Dermis blood vessel endothelial cell (primary cell): ENCODE results near the gene ULK1. TPM values are rescaled to one million over a fixed set of nuclear protein-coding genes. Genes with fewer than 3 reads are reported as not detected.
"Not testable (repeated sequence)": the region's sequence is repeated elsewhere in the genome, so short reads cannot be mapped to it uniquely, and the experiment has no call there.

ENCODE experiments used
- DNase-seq: peaks from one replicate; pipeline ENCODE4 v3.0.0; 2010
- total RNA-seq: library from RNA; depleted of rRNA; stranded (reverse); fragments of >200 nt; gene quantifications from 2 replicates; pipeline ENCODE4 v1.2.3, GENCODE V29; 2014

ULK1 gene
- total RNA-seq, 1 donor from 2014 or later = 13.8 TPM

GRCh38 chr12:131946757-131947156, 52.3 kb downstream of the ULK1 start:
- no peak for DNase-seq

GRCh38 chr12:131947482-131948027, 53.1 kb downstream of the ULK1 start:
- no peak for DNase-seq

GRCh38 chr12:131948166-131948712, 53.8 kb downstream of the ULK1 start:
- no peak for DNase-seq

GRCh38 chr12:131948713-131949430, 54.5 kb downstream of the ULK1 start:
- not testable (repeated sequence) for DNase-seq

GRCh38 chr12:131949431-131950181, 55.2 kb downstream of the ULK1 start, which contains the start of gene EP400:
Gene EP400, plus strand, starts transcription at chr12:131949942. Its CDS starts 10,678 bp downstream, at chr12:131960620.
- peak; percentile 96 for DNase-seq

- peak; percentile 38 for DNase-seq
Measured at GRCh38 chr12:131950182-131950913, 55.9 kb downstream of the ULK1 start.

DNA sequence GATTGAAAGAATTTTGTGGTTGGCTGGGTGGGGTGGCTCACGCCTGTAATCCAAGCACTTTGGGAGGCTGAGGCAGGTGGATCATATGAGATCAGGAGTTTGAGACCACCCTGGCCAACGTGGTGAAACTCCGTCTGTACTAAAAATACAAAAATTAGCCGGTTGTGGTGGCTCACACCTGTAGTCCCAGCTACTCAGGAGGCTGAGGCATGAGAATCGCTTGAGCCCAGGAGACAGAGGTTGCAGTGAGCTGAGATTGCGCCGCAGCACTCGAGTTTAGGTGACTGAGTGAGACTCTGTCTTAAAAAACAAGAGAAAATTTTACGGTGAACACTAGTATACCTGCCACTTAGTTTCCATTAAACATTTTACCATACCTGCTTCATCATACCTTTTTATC, 59.4 kb downstream of the ULK1 start:
- not testable (repeated sequence) for DNase-seq

GRCh38 chr12:131954460-131954859, 60.0 kb downstream of the ULK1 start:
- DNase-seq = not testable (repeated sequence)

DNA sequence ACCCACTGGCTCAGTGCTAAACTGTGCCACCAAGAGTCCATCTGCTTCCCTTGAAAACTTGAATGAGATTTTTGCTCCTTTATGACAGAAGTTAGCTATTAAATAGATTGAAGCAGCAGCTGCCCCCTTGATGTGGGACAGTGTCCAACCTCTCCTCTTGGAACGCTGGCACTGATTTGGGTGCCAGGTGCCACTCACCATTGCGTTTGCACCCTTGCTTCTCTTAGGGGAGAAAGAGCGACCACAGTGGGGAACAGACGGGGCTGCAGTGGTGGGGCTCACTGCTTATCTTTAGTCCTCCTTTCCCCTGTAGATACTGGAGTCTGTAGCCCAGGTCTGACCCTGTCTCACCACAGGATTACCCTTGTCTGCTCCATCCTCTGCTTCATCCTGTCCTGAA, 64.7 kb downstream of the ULK1 start:
- no peak for DNase-seq

DNA sequence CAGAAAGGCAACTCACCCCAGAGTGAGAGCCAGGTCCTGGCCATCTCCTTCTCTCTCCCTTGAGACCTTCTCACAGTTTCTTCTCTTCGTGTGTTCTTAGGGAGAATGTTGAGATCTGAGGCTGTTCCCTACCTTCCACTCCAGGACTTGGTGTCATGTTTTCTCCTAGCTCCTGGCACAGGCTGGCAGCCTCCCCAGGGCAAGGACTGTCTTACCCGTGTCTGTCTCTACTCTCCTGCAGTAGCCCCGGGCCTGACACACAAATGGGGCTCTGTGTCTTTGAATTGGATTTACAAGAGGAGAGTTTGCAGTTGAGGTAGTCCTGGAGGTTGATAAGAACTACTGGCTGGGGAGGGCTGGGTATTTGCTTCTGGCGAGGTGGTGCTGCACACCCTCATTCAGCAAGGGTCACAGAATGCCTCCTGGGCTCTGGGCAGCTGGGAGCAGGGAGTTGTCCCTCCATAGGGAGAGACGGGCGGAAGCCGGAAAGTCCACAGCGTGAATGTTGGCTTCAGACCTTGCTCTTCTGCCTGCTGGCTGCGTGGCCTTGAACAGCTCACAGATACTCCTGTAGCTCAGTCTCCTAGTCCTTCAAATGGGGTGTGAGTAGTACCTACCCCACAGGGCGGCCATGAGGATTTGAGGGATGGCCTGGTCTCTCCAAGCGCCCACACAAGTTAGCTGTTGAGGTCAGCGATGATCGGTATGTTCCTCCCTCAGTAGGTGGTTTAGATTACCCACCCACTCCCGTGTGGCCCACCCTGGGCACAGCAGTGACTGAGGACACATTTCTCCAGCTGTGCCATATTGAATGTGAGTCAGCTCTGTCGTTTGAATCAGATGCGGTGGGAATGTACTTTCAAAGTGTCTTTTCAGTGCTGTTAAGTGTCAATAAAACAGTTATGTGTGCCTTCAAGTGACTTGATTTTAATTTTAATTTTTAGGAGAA, 65.5 kb downstream of the ULK1 start:
- no peak for DNase-seq

DNA sequence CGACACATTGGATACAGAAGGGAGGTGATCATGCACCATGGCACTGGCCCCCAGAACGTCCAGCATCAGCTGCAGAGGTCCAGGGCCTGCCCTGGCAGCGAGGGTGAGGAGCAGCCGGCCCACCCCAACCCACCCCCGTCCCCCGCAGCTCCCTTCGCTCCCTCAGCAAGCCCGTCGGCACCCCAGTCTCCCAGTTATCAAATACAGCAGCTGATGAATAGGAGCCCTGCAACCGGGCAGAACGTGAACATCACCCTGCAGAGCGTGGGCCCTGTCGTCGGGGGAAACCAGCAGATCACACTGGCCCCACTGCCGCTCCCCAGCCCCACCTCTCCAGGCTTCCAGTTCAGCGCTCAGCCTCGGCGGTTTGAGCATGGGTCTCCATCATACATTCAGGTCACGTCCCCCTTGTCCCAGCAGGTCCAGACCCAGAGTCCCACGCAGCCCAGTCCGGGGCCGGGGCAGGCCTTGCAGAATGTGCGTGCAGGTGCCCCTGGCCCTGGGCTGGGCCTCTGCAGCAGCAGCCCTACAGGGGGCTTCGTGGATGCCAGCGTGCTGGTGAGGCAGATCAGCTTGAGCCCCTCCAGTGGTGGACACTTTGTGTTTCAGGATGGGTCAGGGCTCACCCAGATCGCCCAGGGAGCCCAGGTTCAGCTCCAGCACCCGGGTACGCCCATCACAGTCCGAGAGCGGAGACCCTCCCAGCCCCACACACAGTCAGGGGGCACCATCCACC, 66.3 kb downstream of the ULK1 start:
- not testable (repeated sequence) for DNase-seq

- DNase-seq = not testable (repeated sequence)
Measured at GRCh38 chr12:131961328-131961727, 66.9 kb downstream of the ULK1 start.

DNA sequence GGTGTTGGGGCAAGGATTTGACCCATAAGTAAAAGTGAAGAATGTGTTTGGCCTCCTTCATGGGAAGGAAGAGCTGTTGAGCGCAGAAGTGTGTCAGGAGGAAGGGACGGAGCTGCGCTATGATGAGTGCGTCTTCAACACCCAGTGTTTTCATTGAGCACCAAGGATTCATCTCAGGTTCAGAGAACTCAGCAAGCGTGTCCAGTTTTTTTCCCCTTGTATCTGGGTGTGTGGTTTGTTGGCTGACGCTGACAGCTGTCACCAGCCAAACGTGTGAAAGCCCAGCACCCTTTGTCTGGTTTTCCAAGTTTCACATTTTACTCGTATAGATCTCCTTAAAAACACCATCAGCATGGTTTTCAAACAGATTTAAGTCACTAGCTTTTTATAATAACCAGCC, 67.6 kb downstream of the ULK1 start:
- DNase-seq = no peak

GRCh38 chr12:131963381-131963780, 69.0 kb downstream of the ULK1 start:
- DNase-seq = no peak

GRCh38 chr12:131965073-131965472, 70.7 kb downstream of the ULK1 start:
- DNase-seq = no peak

DNA sequence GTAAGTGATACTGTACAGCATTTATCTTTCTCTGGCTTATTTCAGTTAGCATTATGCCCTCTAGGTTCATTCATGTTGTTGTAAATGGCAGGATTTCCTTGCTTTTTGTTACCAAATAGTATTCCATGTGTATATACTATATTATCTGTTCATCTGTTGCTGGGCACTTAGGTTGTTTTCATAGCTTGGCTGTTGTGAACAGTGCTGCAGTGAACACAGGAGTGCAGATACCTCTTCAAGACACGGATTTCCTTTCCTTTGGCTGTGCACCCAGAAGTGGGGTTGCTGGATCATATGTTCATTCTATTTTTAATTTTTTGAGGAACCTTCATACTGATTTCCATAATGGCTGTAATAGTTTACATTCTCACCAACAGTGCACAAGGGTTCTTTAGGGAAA, 76.8 kb downstream of the ULK1 start:
- no peak for DNase-seq
